WI38 (cell line): ENCODE data around the gene PAK5.

Source experiments
- H3K4me3 ChIP-seq: 2 replicates; pipeline ENCODE4 v1.5.1; 2011; ENCODE audit warnings: low read depth, mild to moderate bottlenecking, control low read depth, low read length
- TF ChIP-seq, protein P1 (sequence below): IDR thresholded peaks from 2 replicates; pipeline ENCODE4 v1.5.1; 2012; ENCODE audit warnings: low read depth, mild to moderate bottlenecking, control low read depth, low read length

Gene PAK5

DNA sequence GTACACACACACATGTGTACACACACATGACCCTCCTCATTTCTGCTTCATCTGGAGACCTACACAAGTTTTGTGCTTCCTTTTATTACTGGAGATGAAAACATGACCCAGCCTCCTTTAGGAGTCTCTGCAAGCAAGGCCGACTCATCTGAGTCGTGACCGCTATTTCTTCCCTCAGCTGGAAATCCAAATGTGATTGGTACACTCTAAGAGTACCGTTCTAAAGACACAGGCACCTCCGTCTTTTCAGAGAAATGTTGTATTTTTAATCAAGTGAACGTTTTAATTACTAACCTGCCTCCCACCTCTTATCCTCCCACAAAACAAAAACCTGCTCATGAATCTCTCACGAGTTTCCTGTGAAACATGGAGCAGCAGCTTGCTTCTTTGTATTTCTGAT, 261.5 kb downstream of the PAK5 start:
- TF ChIP-seq, protein P1, sequence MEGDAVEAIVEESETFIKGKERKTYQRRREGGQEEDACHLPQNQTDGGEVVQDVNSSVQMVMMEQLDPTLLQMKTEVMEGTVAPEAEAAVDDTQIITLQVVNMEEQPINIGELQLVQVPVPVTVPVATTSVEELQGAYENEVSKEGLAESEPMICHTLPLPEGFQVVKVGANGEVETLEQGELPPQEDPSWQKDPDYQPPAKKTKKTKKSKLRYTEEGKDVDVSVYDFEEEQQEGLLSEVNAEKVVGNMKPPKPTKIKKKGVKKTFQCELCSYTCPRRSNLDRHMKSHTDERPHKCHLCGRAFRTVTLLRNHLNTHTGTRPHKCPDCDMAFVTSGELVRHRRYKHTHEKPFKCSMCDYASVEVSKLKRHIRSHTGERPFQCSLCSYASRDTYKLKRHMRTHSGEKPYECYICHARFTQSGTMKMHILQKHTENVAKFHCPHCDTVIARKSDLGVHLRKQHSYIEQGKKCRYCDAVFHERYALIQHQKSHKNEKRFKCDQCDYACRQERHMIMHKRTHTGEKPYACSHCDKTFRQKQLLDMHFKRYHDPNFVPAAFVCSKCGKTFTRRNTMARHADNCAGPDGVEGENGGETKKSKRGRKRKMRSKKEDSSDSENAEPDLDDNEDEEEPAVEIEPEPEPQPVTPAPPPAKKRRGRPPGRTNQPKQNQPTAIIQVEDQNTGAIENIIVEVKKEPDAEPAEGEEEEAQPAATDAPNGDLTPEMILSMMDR = no peak
- H3K4me3 ChIP-seq = no peak overlapping the region

DNA sequence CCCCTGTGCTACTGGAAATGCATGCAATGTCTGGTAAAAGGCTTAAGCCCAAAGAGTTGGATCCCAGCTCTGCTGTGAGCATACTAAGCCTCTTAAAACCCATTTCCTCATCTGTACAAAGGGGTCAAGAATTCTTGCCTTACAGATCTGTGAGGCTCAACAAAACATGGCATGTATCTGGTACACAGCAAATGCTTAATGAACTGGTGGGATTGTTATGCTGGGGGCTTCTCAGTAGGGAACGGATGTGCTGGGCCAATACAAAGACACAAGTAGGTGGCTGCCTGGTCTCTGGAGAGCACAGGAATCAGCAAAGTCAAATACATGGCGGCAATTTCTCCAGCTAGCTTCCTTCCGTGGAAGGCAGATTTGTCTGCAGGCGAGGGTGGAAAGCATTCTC, 262.2 kb downstream of the PAK5 start:
- H3K4me3 ChIP-seq = no peak overlapping the region

DNA sequence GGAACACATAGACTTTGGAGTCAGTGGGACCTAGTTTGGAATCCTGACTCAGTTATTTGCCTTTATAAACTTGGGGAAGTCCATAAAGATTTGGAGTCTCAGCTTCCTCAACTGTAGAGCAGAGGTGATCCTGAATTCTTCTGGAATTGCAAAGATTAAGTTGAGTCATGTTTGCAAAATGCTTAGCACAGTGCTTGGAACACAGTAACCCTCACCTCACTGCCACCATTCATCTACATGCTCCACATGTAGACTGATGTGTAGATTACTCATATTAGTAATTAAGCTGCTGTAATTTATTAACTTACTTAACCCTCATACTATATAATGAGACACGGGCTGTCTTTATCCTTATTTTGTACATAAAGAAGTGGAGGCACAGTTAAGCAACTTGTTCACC, 263.0 kb downstream of the PAK5 start:
- no peak overlapping the region for H3K4me3 ChIP-seq
- TF ChIP-seq, protein P1 = no peak

More for the DNA sequence above, 262.2 kb downstream of the PAK5 start:
- TF ChIP-seq, protein P1 = no peak

DNA sequence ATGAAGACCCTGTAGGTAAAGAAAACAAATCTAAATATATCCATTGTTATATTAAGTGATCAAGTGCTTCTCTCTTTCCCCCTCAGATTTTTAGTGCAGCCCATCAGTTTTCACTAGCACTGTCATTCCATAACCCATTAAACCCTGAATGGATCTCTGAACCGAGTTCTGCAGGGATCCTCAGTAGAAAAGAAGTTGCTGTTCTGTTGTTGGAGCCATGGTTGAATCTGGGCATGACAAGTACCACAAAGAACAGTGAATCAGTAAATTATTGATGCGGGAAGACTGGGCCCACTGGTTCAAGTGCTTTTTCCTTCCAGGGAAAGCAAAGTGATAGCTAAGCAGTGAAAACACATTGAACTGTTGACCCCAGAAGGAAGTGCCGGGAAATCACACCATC, 264.1 kb downstream of the PAK5 start:
- H3K4me3 ChIP-seq = no peak overlapping the region
- TF ChIP-seq, protein P1 = no peak

DNA sequence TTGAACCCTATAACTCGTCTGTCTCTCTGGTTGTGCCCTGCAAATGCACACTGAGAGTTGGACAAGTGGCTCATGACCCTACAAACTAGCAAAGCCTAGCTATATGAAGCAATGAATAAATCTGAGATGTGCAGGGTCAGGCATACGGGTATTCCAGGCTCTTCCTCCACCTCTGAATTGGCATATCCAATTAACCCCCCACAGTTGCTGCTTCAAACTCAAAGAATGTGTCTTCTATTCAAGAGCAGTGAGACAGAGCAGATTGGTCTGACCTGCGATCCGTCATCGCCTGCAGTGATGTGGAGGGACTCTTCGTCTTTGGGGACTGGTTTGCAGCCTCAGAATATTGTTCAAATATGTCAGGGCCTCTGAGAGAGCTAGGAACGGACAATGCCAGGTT, 264.7 kb downstream of the PAK5 start:
- TF ChIP-seq, protein P1 = no peak
- no peak overlapping the region for H3K4me3 ChIP-seq

DNA sequence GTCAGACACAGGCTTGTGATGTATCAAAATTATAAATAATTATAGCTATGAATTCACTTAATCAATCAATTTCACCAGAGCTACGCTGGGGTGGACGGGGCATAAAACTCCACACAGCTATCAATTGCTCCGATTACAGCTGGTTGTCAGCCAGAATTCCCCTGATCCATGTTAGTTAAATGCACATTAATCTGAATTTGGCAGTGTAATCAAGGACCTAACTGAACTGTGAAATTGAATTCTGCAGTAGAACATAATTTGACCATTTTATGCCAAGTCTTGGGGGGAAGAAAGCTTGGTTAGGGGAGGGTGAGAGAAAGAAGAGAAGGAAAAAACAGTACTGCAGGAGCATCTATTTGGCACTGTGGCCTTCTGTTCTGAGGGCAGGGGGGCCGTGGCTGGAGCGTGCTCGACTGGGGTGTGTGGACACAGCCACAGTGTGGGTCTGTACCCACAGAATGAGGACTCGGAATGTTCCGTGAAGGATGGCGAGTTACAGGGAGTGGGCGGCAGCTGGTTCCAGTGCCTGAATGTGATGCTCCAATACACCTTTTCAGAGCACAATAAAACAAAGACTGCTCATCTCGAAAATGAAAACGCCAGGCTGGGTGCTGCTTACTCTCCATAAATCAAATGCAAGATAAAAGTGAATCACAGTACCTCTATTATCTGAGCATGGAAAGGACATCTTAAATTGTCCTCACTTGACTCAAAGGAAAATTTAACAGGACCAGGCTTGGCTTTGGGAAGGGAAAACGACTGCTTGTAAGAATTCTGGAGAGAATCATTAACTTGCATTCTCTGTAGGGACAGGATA, 265.3 kb downstream of the PAK5 start:
- TF ChIP-seq, protein P1 = no peak
- H3K4me3 ChIP-seq = no peak overlapping the region

DNA sequence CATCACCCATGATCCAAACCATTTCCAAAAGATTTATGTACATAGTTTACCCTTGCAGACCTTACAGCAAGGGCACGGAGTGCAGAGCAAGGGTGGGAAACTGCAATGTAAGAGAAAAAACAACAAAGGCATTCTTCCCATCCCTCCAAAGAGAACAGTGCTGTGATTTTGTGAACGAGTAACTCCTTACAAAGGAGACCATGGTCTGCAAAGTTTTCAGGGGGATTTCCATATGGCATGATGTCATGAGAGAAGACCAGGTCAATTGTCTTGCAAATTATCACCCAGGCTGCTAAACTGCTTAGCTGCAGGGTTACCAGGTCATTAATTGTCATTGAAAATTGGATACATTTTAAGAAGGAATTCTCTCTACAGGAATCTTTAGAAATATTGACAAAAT, 266.2 kb downstream of the PAK5 start:
- TF ChIP-seq, protein P1 = no peak
- H3K4me3 ChIP-seq = no peak overlapping the region
